HUES64 (cell line): Measurements from ENCODE around the gene CHAC1.

Experiments used
- H3K27ac ChIP-seq: 2 replicates; pipeline ENCODE4 v1.7.0; 2013; ENCODE audit warnings: low read depth, low read length, inconsistent platforms
- H3K27me3 ChIP-seq: 2 replicates; pipeline ENCODE4 v1.6.1; 2013; ENCODE audit warnings: mild to moderate bottlenecking, low read length; ENCODE audit not compliant: insufficient read depth
- H3K36me3 ChIP-seq: 2 replicates; pipeline ENCODE4 v1.6.1; 2013; ENCODE audit warnings: mild to moderate bottlenecking, low read length; ENCODE audit not compliant: insufficient read depth
- H3K4me1 ChIP-seq: 2 replicates; pipeline ENCODE4 v1.6.1; 2013; ENCODE audit warnings: mild to moderate bottlenecking, low read length, moderate library complexity; ENCODE audit not compliant: insufficient read depth
- H3K4me3 ChIP-seq: 2 replicates; pipeline ENCODE4 v1.5.1; 2013; ENCODE audit warnings: mild to moderate bottlenecking, low read length, moderate library complexity
- H3K9ac ChIP-seq: 2 replicates; pipeline ENCODE4 v1.6.1; 2013; ENCODE audit warnings: mild to moderate bottlenecking, low read depth, low read length
- H3K9me3 ChIP-seq: 2 replicates; pipeline ENCODE4 v1.6.1; 2013; ENCODE audit warnings: low read depth, low read length; ENCODE audit not compliant: insufficient read depth
- WGBS: fragments of 150-250, 120-280 bp; methylation state at CpG from one replicate; pipeline ENCODE4 v1.1.7; 2013; ENCODE audit warnings: missing lambda C conversion rate; 5-methylcytosine and 5-hydroxymethylcytosine counted together

The CHAC1 gene

DNA sequence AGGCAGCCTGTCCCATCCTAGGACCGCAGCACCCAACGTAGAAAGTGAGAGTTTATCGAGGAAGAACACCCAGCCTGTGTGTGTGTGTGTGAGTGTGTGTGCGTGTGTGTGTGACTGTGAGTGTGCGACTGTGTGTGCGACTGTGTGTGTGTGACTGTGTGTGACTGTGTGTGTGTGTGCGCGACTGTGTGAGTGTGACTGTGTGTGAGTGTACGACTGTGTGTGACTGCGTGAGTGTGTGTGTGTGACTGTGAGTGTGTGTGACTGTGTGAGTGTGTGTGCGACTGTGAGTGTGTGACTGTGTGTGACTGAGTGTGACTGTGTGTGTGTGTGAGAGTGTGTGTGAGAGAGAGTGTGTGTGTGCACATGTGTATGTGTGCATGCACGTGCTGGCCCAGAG lies 39.3 kb upstream of the CHAC1 start:
- Histone ChIP-seq H3K36me3 (no peaks in the 10 kb centered on the region), H3K27ac (no peak overlapping the region), H3K27me3 (peaks cover 15% of the 10 kb centered on the region; the same call in 1 of the 2 replicates), H3K9ac (no peak overlapping the region), H3K9me3 (no peaks in the 10 kb centered on the region), H3K4me1 (peaks cover 21% of the 10 kb centered on the region), H3K4me3 (no peak overlapping the region)
- 95% methylated on average over 12 of the region's 12 CpGs for WGBS

DNA sequence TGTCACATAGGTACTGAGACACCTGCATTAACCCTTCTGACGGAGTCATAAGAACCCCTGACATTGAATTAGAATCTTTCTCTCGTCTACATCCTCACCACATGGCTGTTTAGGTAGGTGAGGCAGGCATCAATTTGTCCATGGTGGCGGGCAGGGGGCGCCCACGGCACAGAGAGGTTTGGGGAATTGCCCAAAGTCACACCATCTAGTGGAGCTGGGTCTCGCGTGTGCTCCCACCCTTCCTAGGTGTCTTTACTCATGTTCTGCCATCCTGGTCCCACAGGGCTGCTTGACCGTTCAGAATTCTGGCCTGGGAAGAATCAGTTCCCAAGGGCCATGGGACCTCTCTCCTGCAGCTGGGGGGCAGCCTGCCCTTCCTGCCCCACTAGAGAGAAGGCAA lies 38.8 kb upstream of the CHAC1 start:
- WGBS = 82% methylated on average over 8 of the region's 8 CpGs

DNA sequence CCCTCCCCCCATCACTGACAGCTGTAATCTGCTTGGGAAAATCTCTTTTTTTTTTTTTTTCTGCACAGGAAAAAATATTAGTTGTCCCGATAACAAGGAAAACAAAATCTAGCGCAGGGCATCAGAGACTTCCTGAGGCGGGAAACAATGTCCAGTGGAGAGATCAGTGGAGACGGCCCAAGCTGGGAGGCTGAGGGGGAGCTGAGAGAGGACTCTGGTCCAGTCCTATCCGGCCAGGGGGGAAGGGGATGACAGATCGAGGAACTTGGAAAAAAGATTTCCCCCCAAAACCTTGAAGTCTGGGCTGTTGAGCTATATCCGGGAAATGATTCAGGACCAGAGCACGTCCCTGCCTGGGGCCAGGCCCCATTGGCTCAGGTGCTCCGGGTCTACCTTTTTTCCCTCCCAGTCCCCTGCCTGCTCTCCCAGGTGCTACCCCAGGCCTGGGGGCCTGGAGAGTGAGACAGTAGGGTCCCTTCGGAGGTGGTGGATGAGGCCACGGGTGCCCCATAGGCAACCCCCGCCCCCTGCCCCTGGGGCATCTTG lies 38.1 kb upstream of the CHAC1 start:
- Histone ChIP-seq H3K9ac (no peak overlapping the region), H3K36me3 (no peaks in the 10 kb centered on the region), H3K4me3 (no peak overlapping the region), H3K27ac (no peak overlapping the region), H3K4me1 (peaks cover 18% of the 10 kb centered on the region), H3K27me3 (peaks cover 27% of the 10 kb centered on the region), H3K9me3 (no peaks in the 10 kb centered on the region)
- 84% methylated on average over 12 of the region's 12 CpGs for WGBS

More for the DNA sequence above, 38.8 kb upstream of the CHAC1 start:
- Histone ChIP-seq H3K9ac (no peak overlapping the region), H3K27ac (no peak overlapping the region), H3K4me3 (no peak overlapping the region), H3K9me3 (no peaks in the 10 kb centered on the region), H3K36me3 (no peaks in the 10 kb centered on the region), H3K27me3 (peaks cover 20% of the 10 kb centered on the region; the same call in 1 of the 2 replicates), H3K4me1 (peaks cover 21% of the 10 kb centered on the region)

DNA sequence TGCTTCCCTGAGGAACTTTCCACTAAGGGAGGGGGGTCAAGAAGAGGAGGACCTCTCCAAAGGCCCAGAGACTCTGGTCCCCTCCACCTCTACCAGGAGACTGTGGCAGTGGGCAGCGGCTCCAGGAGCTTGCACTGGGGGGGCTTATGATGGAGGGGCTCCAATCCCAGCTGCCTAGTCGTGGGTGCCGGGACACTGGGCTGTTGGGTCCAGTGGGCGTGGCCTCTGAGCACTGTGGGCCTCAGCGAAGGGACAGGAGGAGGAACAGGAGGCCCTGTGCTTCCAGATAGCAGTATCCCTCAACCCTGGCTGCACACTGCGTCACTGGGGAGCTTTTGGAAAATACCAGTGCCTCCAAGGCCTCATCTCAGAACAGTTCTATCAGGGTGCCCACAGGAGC lies 37.6 kb upstream of the CHAC1 start:
- Histone ChIP-seq H3K9ac (no peak overlapping the region), H3K27me3 (peaks cover 29% of the 10 kb centered on the region), H3K4me3 (no peak overlapping the region), H3K9me3 (no peaks in the 10 kb centered on the region), H3K27ac (no peak overlapping the region), H3K4me1 (peaks cover 16% of the 10 kb centered on the region), H3K36me3 (no peaks in the 10 kb centered on the region)
- 80% methylated on average over 6 of the region's 6 CpGs for WGBS

DNA sequence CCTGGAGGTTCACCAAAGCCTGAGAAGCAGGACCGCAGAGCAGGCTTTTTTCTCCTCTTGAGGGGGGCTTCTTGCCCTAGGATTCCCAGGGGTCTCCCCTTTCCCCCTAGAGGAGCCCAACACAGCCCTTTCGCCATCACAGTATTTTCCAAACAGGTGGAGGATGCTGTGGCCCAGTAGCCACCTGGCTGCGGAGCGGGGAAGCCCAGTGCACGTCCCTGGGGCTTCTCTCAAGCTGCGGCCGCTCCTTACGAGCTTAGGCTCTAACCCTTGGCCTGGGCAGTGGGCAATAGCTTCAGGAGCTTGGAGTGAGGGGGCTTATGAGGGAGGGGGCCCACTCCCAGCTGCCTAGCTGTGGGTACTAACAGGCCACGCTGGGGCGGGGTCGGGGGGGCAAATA lies 35.7 kb upstream of the CHAC1 start:
- WGBS = 71% methylated on average over 11 of the region's 11 CpGs
- Histone ChIP-seq H3K4me3 (no peak overlapping the region), H3K27ac (no peak overlapping the region), H3K9ac (no peak overlapping the region), H3K9me3 (no peaks in the 10 kb centered on the region), H3K27me3 (peaks cover 47% of the 10 kb centered on the region), H3K4me1 (0 out of 2 replicates have a peak, but pooled peaks cover 6% of the 10 kb centered on the region), H3K36me3 (no peaks in the 10 kb centered on the region)

DNA sequence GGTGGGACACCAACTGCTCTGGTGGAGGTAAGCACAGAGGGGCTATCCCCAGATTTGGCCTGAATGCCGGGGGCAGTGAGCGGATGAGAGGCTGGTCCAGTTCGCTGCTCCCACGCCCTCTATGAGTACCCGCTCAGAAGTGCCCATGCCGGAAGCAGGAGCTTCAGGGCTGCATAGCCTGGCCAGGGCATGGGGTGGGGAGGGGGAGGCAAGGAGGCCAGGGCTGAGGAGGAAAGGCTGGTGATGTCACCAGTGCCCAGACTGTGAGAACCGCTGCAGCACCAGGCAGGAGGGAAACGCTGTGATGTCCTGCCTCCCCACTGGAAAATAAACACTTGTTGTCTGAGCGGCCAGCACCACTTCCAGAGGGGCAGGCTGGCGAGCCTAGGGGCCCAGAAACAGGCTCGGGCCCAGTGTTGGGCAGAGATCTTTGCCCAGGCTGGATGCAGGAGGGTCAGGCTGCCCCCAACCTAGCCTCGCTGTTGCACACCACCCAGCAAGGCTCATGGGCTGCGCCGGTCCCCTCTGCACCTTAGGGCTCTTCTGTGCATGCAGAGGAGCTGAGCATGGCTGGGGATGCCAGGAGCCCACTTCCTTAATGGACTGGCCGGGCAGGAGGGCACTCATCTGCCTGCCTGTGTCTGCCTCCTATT lies 35.0 kb upstream of the CHAC1 start:
- no peak overlapping the region for H3K9ac ChIP-seq
- H3K36me3 ChIP-seq = no peaks in the 10 kb centered on the region
- no peaks in the 10 kb centered on the region for H3K9me3 ChIP-seq
- no peak overlapping the region for H3K27ac ChIP-seq
- 0 out of 2 replicates have a peak, but pooled peaks cover 6% of the 10 kb centered on the region for H3K4me1 ChIP-seq
- H3K27me3 ChIP-seq = peaks cover 54% of the 10 kb centered on the region
- WGBS = 85% methylated on average over 15 of the region's 15 CpGs
- H3K4me3 ChIP-seq = no peak overlapping the region

DNA sequence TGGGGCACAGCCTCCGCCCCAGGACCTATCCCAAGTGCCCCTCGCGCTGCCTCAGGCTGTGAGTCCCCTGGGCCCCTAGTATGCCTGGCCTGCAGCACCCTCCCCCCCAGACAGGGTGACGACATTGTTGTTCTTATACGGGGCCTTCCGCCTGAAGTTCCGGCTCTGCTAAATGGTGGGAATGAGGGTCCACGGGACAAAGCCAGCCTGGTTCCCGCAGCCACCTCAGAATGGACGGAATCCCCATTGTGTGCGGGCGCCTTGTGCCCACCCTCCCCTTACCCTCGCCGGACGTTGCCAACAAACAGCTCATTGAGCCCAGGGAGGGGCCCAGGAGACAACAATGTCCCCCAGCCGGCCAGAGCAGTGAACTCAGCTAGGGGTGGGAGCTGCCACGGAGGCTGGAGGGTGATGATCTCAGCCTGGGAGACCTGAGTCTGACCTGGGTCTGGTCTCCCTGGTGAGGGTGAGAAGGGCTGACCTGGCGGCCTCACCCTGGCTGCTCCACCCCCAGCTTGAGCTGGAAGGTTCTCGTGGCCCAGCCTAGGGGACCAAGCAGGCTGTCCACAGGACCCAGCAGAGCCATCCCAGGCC lies 34.4 kb upstream of the CHAC1 start:
- 75% methylated on average over 19 of the region's 19 CpGs for WGBS

DNA sequence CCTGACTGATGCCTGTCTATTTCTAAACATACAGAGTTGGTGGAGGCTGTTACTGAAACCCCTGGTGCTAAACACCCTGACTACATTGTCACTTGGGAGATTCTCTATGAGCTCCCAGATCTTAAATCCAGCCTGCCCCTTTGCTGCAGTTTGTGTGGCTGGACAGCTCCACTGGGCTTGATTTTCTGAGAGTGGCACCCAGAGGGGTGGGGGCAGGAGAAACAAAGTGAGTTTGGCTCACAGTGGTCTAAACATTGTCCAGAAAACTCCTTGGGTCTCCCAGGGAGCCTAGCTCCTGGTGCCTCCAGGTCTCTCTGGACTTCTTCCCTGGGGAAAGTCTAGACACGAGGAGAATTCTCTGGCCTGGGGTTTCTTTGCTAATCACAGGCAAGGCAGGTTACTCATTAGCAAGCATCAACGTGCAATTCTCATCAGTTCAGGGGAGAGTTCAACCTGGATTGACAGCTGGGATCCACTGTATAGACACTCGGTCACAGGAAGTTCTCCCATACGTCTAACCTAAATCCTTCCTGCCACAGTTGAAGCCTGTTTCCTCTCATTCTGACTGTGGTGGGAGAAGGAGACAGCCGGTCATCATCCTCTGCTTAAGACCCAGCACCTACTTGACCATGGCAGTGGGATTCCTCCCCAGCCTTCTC lies 31.2 kb upstream of the CHAC1 start:
- H3K27me3 ChIP-seq = peaks cover 92% of the 10 kb centered on the region
- H3K9ac ChIP-seq = no peak overlapping the region
- H3K36me3 ChIP-seq = no peaks in the 10 kb centered on the region
- H3K9me3 ChIP-seq = no peaks in the 10 kb centered on the region
- no peak overlapping the region for H3K4me3 ChIP-seq
- H3K27ac ChIP-seq = no peak overlapping the region
- 67% methylated on average over 5 of the region's 5 CpGs for WGBS
- peaks cover 7% of the 10 kb centered on the region; the same call in 1 of the 2 replicates for H3K4me1 ChIP-seq

More for the DNA sequence above, 34.4 kb upstream of the CHAC1 start:
- Histone ChIP-seq H3K9ac (no peak overlapping the region), H3K4me1 (0 out of 2 replicates have a peak, but pooled peaks cover 6% of the 10 kb centered on the region), H3K36me3 (no peaks in the 10 kb centered on the region), H3K4me3 (no peak overlapping the region), H3K27me3 (peaks cover 61% of the 10 kb centered on the region), H3K9me3 (no peaks in the 10 kb centered on the region), H3K27ac (no peak overlapping the region)

DNA sequence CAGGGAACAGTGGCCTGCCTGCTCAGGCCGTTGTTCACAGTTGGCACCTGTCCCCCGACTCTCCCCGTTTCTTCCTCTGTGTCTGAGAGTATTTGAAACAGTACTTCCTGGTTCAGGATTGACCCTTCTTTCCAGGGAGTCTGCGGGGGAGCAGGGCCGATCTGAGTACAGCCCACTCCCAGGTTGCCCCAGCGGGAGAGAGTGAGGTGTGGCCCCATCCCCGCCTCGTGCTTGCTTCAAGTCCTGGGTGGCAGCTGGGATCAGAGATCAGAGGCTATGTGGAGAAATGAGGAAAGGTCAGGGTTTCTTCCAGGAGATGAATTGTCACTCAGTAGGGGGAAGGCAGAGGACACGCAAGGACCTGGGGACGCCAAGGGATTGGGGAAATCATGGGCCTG lies 30.7 kb upstream of the CHAC1 start:
- WGBS = 71% methylated on average over 10 of the region's 10 CpGs

DNA sequence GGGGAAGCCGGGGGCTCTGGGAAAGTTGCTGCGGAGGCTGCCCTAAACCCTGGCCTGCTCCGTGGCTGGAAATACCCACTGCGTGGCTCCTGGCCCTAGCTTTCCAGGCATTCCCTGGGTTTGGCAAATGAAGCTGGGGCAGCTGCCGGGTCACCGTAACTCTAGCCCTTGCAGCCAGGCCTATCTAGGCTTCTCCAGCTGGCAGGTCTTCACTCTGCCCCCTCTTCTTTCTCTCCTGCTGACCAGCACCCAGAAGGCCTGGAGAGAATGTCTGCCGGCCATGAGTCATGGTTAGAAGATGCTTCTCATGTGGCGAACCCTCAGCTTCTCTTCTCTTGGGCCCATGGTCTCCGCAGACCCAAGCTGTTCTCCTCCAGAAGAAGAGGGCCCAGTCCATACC lies 29.7 kb upstream of the CHAC1 start:
- Histone ChIP-seq H3K4me3 (no peak overlapping the region), H3K9me3 (no peaks in the 10 kb centered on the region), H3K36me3 (no peaks in the 10 kb centered on the region), H3K27me3 (peaks cover 97% of the 10 kb centered on the region), H3K27ac (no peak overlapping the region), H3K4me1 (peaks cover 10% of the 10 kb centered on the region; the same call in 1 of the 2 replicates), H3K9ac (no peak overlapping the region)
- WGBS = 82% methylated on average over 9 of the region's 9 CpGs

More for the DNA sequence above, 30.7 kb upstream of the CHAC1 start:
- peaks cover 10% of the 10 kb centered on the region; the same call in 1 of the 2 replicates for H3K4me1 ChIP-seq
- H3K27me3 ChIP-seq = peaks cover 96% of the 10 kb centered on the region
- H3K9me3 ChIP-seq = no peaks in the 10 kb centered on the region
- no peak overlapping the region for H3K9ac ChIP-seq
- no peaks in the 10 kb centered on the region for H3K36me3 ChIP-seq
- H3K4me3 ChIP-seq = no peak overlapping the region
- no peak overlapping the region for H3K27ac ChIP-seq

DNA sequence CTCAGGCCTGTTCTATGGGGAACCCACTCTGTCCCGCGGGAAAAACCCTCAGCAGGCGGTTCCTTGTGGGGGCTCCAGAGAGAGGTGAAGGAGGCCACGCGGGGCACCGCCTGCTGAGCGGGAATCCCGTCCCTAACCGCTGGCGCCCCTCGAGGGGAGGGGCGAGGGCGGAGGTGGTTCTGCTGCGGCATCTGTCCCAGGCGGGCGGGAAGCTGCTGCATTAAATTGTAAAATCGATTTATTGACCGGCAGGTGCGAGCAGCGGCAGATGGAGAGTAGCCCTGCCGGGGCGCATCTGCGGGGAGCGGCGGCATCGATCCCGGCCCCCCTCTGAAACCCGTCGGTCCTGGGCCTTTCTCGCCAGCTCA lies 27.8 kb upstream of the CHAC1 start:
- H3K4me3 ChIP-seq = peak overlapping the region; percentile 52; the same call in 1 of the 2 replicates
- H3K27ac ChIP-seq = no peak overlapping the region
- no peaks in the 10 kb centered on the region for H3K36me3 ChIP-seq
- peaks cover 99% of the 10 kb centered on the region for H3K27me3 ChIP-seq
- no peaks in the 10 kb centered on the region for H3K9me3 ChIP-seq
- WGBS = 2% methylated on average over 30 of the region's 30 CpGs
- peaks cover 16% of the 10 kb centered on the region for H3K4me1 ChIP-seq
- no peak overlapping the region for H3K9ac ChIP-seq
